Fibroblast of skin of scalp (primary cell): ENCODE results near the gene PLIN5.
"Not testable (repeated sequence)": the region's sequence is repeated elsewhere in the genome, so short reads cannot be mapped to it uniquely, and the experiment has no call there.

Experiments used
- DNase-seq: peaks from one replicate; pipeline ENCODE4 v3.0.0-alpha.2; 2013

The PLIN5 gene

GRCh38 chr19:4567584-4568071 is 32.6 kb upstream of the PLIN5 start:
- peak; percentile 51 for DNase-seq

GRCh38 chr19:4566402-4567051 is 31.5 kb upstream of the PLIN5 start:
- no peak for DNase-seq

GRCh38 chr19:4563562-4563961 is 28.5 kb upstream of the PLIN5 start:
- not testable (repeated sequence) for DNase-seq

- DNase-seq, result not testable (repeated sequence)
These were observed 27.1 kb upstream of the PLIN5 start for GRCh38 chr19:4562085-4562484.

GRCh38 chr19:4559569-4559968 is 24.5 kb upstream of the PLIN5 start, which contains the start of gene SEMA6B:
TSS of gene SEMA6B (minus strand) at chr19:4559684. CDS start at chr19:4558457, 1,227 bp downstream.
- no peak for DNase-seq

GRCh38 chr19:4557971-4558941 is 23.2 kb upstream of the PLIN5 start:
- DNase-seq, result no peak

GRCh38 chr19:4557144-4557970 is 22.3 kb upstream of the PLIN5 start:
- DNase-seq, result no peak

GRCh38 chr19:4556597-4557127 is 21.6 kb upstream of the PLIN5 start:
- DNase-seq, result peak; percentile 20

- no peak for DNase-seq
These were observed 20.9 kb upstream of the PLIN5 start for GRCh38 chr19:4555657-4556561.

- DNase-seq, result no peak
These were observed 19.7 kb upstream of the PLIN5 start for GRCh38 chr19:4554717-4555116.

GRCh38 chr19:4553775-4554174 is 18.8 kb upstream of the PLIN5 start:
- DNase-seq, result no peak

GRCh38 chr19:4553092-4553695 is 18.2 kb upstream of the PLIN5 start:
- DNase-seq, result no peak

GRCh38 chr19:4552525-4552819 is 17.4 kb upstream of the PLIN5 start:
- DNase-seq, result no peak

- no peak for DNase-seq
These were observed 15.5 kb upstream of the PLIN5 start for GRCh38 chr19:4550479-4551050.

- no peak for DNase-seq
These were observed 15.0 kb upstream of the PLIN5 start for GRCh38 chr19:4550018-4550417.

GRCh38 chr19:4548238-4548584 is 13.2 kb upstream of the PLIN5 start:
- no peak for DNase-seq

GRCh38 chr19:4547303-4548237 is 12.5 kb upstream of the PLIN5 start:
- DNase-seq, result no peak

- DNase-seq, result no peak
These were observed 9.0 kb upstream of the PLIN5 start for GRCh38 chr19:4543842-4544647.
